ENCODE measurements around the gene HMX1.
A peak's percentile ranks its signal among the peaks of the same experiment; 100 is the strongest.

Gene HMX1

GRCh38 chr4:8909548-8909947 lies 37.9 kb upstream of the HMX1 start:
- DNase-seq = peak; percentile 15

- peak; percentile 6 for DNase-seq
These were observed 36.7 kb upstream of the HMX1 start for GRCh38 chr4:8908206-8908893.

GRCh38 chr4:8907596-8908205 lies 36.1 kb upstream of the HMX1 start:
- DNase-seq = peak; percentile 23

GRCh38 chr4:8906991-8907595 lies 35.5 kb upstream of the HMX1 start:
- DNase-seq = no peak

GRCh38 chr4:8906668-8906970 lies 35.0 kb upstream of the HMX1 start:
- no peak for DNase-seq

- peak; percentile 5 for DNase-seq
These were observed 34.4 kb upstream of the HMX1 start for GRCh38 chr4:8905773-8906667.

- DNase-seq = no peak
These were observed 33.7 kb upstream of the HMX1 start for GRCh38 chr4:8905226-8905772.

GRCh38 chr4:8904666-8905065 lies 33.0 kb upstream of the HMX1 start:
- DNase-seq = no peak

GRCh38 chr4:8904041-8904501 lies 32.4 kb upstream of the HMX1 start:
- no peak for DNase-seq

GRCh38 chr4:8901335-8901734 lies 29.7 kb upstream of the HMX1 start:
- DNase-seq = no peak

GRCh38 chr4:8900588-8900987 lies 28.9 kb upstream of the HMX1 start:
- DNase-seq = no peak

GRCh38 chr4:8898419-8898818 lies 26.8 kb upstream of the HMX1 start:
- DNase-seq = peak; percentile 75

GRCh38 chr4:8897251-8898167 lies 25.9 kb upstream of the HMX1 start:
- peak; percentile 55 for DNase-seq

GRCh38 chr4:8896506-8896905 lies 24.9 kb upstream of the HMX1 start:
- DNase-seq = no peak

GRCh38 chr4:8896071-8896470 lies 24.4 kb upstream of the HMX1 start:
- DNase-seq = no peak

GRCh38 chr4:8895295-8895694 lies 23.7 kb upstream of the HMX1 start:
- DNase-seq = no peak

- DNase-seq = no peak
These were observed 22.8 kb upstream of the HMX1 start for GRCh38 chr4:8894424-8894816.

- DNase-seq = no peak
These were observed 22.2 kb upstream of the HMX1 start for GRCh38 chr4:8893624-8894423.

GRCh38 chr4:8893227-8893623 lies 21.6 kb upstream of the HMX1 start:
- DNase-seq = no peak

GRCh38 chr4:8892556-8893226 lies 21.1 kb upstream of the HMX1 start:
- no peak for DNase-seq
